ENCODE data around the gene B4GALT6.

DNA sequence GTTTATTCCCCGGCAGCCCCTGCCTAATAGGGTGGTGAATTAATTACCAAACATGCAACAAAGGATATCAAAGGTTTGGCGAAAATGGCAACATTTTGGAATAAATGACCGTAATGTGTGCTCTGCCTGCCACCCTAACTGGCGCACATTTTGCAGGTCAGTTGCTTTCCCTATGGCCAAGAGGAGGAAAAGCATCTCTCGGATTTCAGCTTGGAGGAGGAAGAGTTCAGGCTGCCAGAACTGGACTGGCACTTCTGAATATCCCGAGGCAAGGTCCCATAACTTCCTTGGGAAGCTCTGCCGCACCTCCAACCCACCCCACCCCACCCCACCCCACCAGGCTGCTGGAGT is 39.2 kb upstream of the B4GALT6 start:
- TF ChIP-seq, protein P1, sequence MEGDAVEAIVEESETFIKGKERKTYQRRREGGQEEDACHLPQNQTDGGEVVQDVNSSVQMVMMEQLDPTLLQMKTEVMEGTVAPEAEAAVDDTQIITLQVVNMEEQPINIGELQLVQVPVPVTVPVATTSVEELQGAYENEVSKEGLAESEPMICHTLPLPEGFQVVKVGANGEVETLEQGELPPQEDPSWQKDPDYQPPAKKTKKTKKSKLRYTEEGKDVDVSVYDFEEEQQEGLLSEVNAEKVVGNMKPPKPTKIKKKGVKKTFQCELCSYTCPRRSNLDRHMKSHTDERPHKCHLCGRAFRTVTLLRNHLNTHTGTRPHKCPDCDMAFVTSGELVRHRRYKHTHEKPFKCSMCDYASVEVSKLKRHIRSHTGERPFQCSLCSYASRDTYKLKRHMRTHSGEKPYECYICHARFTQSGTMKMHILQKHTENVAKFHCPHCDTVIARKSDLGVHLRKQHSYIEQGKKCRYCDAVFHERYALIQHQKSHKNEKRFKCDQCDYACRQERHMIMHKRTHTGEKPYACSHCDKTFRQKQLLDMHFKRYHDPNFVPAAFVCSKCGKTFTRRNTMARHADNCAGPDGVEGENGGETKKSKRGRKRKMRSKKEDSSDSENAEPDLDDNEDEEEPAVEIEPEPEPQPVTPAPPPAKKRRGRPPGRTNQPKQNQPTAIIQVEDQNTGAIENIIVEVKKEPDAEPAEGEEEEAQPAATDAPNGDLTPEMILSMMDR (IDR thresholded peaks at IDR 0.05) = no peak
- no peak for TF ChIP-seq POLR2A (IDR thresholded peaks at IDR 0.05)

All from body of pancreas (tissue), 4 donors.